ENCODE measurements around the gene MYL2.

GRCh38 chr12:110922652-110923051 is 2.3 kb upstream of the MYL2 start:
- TF ChIP-seq CTCF (conservative IDR thresholded peaks at IDR 0.05; ENCODE audit: low read depth in 2 of 2), result no peak
- no peak for TF ChIP-seq POLR2AphosphoS5 (IDR thresholded peaks at IDR 0.05; ENCODE audit: low read depth)
